Tibial artery (tissue), 4 donors: ENCODE measurements around the gene HNF1A.

Experiments
- DNase-seq, 2 donors: peaks; one replicate each; pipeline ENCODE4 v3.0.0-alpha.2; 2019
- H3K27ac ChIP-seq, 2 donors: fragments of 200-600 bp; sonication (generic) in 1 of 2; 1 replicate in 1 of 2; 2 replicates in 1 of 2; pipeline ENCODE4 v1.5.1; 2018 to 2019; ENCODE audit warnings: mild to moderate bottlenecking in 1 of 2
- H3K27me3 ChIP-seq, 2 donors: fragments of 200-600 bp; sonication (generic) in 1 of 2; one replicate each; pipeline versions ENCODE4 v1.5.1 to v1.6.0; 2016 to 2019
- H3K36me3 ChIP-seq, 3 donors: fragments of 200-600 bp; sonication (generic) in 2 of 3; one replicate each; pipeline ENCODE4 v1.5.1; 2016 to 2019; ENCODE audit warnings: mild to moderate bottlenecking in 2 of 3
- H3K4me1 ChIP-seq, 4 donors: fragments of 200-600 bp; sonication (generic) in 2 of 4; 1 replicate in 3 of 4; 2 replicates in 1 of 4; pipeline ENCODE4 v1.5.1; 2016 to 2019
- H3K4me3 ChIP-seq, 2 donors: fragments of 200-600 bp; sonication (generic) in 1 of 2; 1 replicate in 1 of 2; 2 replicates in 1 of 2; pipeline ENCODE4 v1.5.1; 2018 to 2019; ENCODE audit warnings: mild to moderate bottlenecking in 2 of 2
- H3K9me3 ChIP-seq, 3 donors: fragments of 200-600 bp; sonication (generic) in 1 of 3; one replicate each; pipeline ENCODE4 v1.5.1; 2016 to 2019
- CTCF ChIP-seq, 2 experiments: fragments of 200-600 bp in 1 of 2; fragments of 450-650 bp in 1 of 2; IDR thresholded peaks; one replicate each; pipeline ENCODE4 v1.5.1; 2017 to 2019; ENCODE audit warnings: antibody characterized with exemption in 2 of 2, mild to moderate bottlenecking in 1 of 2, moderate library complexity in 1 of 2
- intact Hi-C: fragments of 100-400 bp; cut with DNase I; formaldehyde crosslinking; loops from one replicate; pipeline ENCODE4 v1.15.0; 2023; ENCODE audit warnings: low total_unique reads

HNF1A gene

GRCh38 chr12:120965534-120966091 is 12.7 kb upstream of the HNF1A start:
- no peaks in the 10 kb centered on the region for H3K36me3 ChIP-seq
- H3K4me1 ChIP-seq, result no peaks in the 10 kb centered on the region
- H3K27ac ChIP-seq, result no peak overlapping the region
- DNase-seq, result no peak
- H3K4me3 ChIP-seq, result no peak overlapping the region
- no peak for TF ChIP-seq CTCF (IDR thresholded peaks at IDR 0.05)
- intact Hi-C loops, result no loop called here
- H3K9me3 ChIP-seq, result no peaks in the 10 kb centered on the region
- H3K27me3 ChIP-seq, result peaks cover 0 to 3% of the 10 kb centered on the region in 2 donors

DNA sequence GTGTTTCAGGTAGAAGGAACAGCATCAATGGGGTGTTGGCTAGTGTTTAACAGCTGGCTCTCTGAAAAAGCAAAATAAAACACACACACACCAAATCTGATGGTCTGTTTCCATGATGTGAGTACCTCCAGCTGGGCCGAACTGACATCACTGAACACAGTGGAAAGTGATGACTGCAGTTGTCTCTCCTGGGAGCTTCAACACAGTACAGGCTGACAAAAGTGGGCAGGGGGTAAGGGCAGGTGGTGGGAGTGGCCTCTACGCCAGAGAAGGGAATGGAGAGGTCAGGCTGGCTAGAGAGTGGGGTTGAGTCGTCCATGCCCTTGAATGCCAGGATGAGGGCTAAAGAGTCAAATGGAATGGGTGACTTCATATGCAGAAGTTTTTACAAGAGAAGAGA is 8.0 kb upstream of the HNF1A start:
- Histone ChIP-seq H3K27ac (no peak overlapping the region), H3K9me3 (no peaks in the 10 kb centered on the region), H3K4me1 (no peaks in the 10 kb centered on the region), H3K36me3 (no peaks in the 10 kb centered on the region), H3K4me3 (no peak overlapping the region), H3K27me3 (peaks cover 0 to 3% of the 10 kb centered on the region in 2 donors)
- TF ChIP-seq CTCF (IDR thresholded peaks at IDR 0.05), result no peak
- intact Hi-C loops, result loop anchor here (5.0 to 10.0 kb wide), 3 partner anchors 256 to 388 kb away; partner anchors contain the start of genes CABP1, POP5 and UNC119B
- no peak for DNase-seq

DNA sequence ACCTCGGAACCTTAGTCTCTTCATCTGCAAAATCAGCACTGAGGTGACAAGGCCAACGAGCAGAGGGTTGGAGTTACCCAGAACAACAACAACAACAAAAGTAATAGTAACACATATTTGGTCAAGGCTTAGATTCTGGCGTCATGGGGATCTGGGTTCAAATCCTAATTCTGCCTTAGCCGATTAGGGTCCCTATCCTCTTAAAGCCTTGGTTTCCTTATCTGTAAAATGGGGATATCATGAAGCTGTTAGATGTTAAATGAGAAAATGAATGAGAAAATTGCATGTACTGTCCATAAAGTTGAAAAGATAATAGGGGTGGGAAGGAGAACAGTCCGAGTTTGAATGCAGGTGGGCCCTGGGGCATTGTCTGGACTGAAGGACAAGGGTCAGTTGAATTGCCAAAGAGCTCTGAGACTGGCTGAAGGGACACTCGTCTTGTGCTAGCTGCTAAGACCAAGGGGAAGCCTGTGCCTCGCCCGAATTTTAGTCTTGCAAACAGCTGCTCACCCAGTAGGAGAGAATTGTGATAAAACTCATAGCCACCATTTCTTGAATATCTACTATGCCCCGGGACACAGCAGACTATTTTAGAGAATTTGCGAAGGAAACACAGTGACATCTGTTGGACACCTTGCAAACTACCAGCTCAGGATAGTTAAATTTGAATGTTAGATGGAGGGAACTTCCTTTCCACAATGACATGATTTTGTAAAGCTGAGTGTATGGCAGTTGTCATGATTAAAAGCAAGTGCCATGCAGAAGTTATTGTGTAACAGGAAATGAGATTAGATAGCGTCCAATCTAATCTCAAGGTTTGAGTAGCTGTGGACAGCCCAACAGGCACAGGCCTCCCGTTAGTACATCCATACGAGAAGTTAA is 6.8 kb upstream of the HNF1A start:
- Histone ChIP-seq H3K27me3 (peaks cover 0 to 3% of the 10 kb centered on the region in 2 donors), H3K4me1 (no peaks in the 10 kb centered on the region), H3K4me3 (no peak overlapping the region), H3K9me3 (no peaks in the 10 kb centered on the region), H3K27ac (no peak overlapping the region), H3K36me3 (no peaks in the 10 kb centered on the region)
- no peak for DNase-seq
- intact Hi-C loops, result loop anchor here (5.0 to 10.0 kb wide), 3 partner anchors 257 to 389 kb away; partner anchors contain the start of genes CABP1, POP5 and UNC119B
- TF ChIP-seq CTCF (IDR thresholded peaks at IDR 0.05), result peak; percentile 70 to 78

DNA sequence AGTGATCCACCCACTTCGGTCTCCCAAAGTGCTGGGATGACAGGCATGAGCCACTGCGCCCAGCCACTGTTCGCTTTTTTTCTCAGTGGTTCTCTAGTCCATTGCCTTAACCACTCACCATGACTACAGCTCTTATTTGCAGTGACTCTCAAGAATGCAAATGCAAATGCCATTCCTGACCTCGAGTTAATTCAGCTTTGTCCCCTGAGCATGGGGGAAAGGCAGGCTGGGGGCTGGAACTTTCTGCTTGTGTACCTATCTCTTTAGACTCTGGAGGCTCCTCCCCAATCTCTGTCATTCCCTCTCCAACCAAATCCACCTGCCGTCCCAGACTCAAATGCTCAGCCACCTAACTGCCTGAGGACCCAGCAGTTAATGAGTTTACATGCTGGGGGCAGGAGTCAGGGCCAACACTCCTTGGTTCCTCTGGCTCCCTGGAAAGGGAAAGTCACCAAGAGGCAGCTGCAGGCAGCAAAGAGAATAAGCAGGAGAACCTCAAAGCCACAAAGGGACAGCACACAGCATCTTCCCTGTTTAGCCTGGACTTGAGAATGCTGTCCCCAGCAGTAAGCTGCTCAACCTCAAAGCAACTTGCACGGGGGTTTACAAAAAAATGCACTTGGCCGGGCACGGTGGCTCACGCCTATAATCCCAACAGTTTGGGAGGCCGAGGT is 5.3 kb upstream of the HNF1A start:
- no peak for TF ChIP-seq CTCF (IDR thresholded peaks at IDR 0.05)
- H3K27ac ChIP-seq, result no peak overlapping the region
- no peak for DNase-seq
- H3K4me1 ChIP-seq, result peaks cover 0 to 2% (median under 1%) of the 10 kb centered on the region in 4 donors
- no peak overlapping the region for H3K4me3 ChIP-seq
- H3K9me3 ChIP-seq, result no peaks in the 10 kb centered on the region
- no peaks in the 10 kb centered on the region for H3K36me3 ChIP-seq
- intact Hi-C loops, result loop anchor here (5.0 to 10.0 kb wide), 3 partner anchors 258 to 391 kb away; partner anchors contain the start of genes CABP1, POP5 and UNC119B
- no peaks in the 10 kb centered on the region for H3K27me3 ChIP-seq

DNA sequence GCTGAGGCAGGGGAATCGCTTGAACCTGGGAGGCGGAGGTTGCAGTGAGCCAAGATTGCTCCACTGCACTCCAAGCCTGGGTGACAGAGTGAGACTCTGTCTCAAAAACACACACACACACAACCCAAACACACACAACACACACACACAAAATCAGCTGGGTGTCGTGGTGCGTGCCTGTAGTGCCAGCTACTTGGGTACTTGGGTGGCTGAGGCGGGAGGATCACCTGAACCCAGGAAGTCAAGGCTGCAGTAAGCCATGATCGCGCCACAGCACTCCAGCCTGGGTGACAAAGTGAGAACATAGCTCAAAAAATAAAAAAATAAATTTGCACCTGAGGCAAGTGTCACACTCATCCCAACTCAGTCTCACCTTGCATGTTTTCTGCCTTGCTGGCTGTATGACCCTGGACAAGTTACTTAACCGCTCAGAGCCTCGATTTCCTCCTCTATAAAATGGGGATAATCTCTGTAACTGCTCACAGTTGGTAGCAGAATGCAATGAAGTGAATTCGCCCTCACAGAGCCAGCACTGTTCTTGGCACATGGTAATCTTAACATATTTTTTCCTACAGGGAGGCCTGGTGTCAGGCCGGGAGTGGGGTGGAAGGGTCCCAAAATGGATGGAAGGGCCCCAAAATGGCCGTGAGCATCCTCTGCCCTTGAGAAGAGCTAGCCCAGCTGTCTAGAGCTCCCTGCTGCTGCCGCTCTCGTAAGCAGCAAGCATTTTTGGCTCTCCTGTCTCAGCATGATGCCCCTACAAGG is 630 bp upstream of the HNF1A start:
- DNase-seq, result no peak
- peak overlapping the region in 1 of 2 donors; percentile 40 for H3K4me3 ChIP-seq
- intact Hi-C loops, result loop anchor here (10.0 kb wide), 2 partner anchors 263 to 333 kb away; partner anchors contain the start of genes CABP1 and UNC119B
- no peaks in the 10 kb centered on the region for H3K9me3 ChIP-seq
- peaks cover 0 to 9% of the 10 kb centered on the region in 2 donors for H3K27me3 ChIP-seq
- no peaks in the 10 kb centered on the region for H3K36me3 ChIP-seq
- H3K4me1 ChIP-seq, result peaks cover 0 to 11% (median 5%) of the 10 kb centered on the region in 4 donors
- no peak for TF ChIP-seq CTCF (IDR thresholded peaks at IDR 0.05)
- peak overlapping the region; percentile 28 to 38 for H3K27ac ChIP-seq
